ENCODE measurements around the gene LAMA1.

LAMA1 gene

DNA sequence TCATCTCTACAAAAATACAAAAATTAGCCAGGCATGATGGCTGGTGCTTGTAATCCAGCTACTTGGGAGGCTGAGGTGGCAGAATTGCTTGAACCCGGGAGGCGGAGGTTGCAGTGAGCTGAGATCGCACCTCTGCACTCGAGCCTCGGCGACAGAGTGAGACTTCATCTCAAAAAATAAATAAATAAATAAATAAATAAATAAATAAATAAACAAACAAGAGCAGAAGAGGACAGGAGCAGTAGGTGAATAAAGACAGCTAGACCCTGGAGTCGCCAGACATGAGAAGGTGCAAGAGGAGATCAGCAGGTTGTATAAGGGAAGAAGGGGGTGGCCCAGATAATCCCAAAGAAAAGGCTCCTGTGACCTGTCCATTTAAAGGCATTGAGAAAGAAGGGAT lies 12.3 kb downstream of the LAMA1 start:
- DNase-seq (ENCODE audit: low read depth), result no peak

DNA sequence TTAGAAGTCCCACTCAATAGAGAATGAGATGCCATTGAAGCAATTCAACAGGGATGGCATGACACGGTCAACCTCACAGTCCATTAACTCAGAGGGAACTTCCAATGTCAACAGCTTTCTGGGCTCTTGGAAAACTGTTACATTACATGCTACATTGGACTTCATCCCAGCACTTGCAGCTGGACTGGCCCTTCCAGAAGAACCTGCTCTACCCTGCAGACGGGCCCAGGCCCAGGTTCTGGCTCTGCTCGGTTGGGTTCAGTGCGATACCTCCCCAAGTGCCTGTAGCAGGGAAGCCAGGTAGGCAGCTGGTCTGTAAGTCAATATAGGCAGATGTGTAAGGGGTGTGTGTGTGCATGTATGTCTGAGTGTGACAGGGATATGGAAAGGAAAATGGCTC lies 12.9 kb downstream of the LAMA1 start:
- no peak for DNase-seq (ENCODE audit: low read depth)

DNA sequence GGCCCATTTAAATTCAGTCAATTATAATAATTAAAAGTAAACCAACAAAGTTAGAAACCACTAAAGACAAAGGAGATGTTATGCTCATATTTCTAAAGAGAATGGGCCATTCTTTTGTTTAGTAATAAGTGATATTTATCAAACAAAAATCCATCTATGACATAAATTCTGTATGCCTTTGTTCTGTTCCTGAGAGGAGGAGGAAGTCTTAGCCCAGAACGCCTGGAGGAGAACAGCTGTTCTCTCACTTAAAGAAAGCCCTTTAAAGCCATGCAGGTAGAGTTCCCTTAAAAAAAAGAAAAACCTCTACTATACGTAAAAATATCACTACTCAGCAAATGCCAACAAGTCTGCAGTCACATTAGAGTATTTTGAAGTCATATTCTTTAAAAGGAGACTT lies 15.5 kb downstream of the LAMA1 start:
- DNase-seq (ENCODE audit: low read depth), result no peak

DNA sequence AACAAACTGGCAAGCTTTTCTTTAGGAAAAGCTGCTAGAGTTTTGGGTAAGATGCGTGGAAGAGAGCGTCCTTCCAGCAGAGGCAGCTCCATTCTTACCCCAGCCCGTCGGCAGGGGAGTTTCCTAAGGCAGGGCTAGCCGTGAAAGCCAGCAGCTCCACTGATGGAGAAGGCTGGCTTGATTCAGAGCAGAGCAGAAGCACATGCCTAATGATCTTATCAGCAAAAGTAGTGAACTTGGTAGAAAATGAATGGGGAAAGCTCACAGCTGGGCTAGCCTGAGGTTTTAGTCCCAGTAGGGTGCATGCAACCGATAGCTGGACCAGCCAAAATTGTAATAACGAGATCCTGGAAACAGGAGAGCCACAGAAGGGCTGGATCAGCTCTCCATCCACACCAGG lies 20.8 kb downstream of the LAMA1 start:
- DNase-seq (ENCODE audit: low read depth), result peak; percentile 35

DNA sequence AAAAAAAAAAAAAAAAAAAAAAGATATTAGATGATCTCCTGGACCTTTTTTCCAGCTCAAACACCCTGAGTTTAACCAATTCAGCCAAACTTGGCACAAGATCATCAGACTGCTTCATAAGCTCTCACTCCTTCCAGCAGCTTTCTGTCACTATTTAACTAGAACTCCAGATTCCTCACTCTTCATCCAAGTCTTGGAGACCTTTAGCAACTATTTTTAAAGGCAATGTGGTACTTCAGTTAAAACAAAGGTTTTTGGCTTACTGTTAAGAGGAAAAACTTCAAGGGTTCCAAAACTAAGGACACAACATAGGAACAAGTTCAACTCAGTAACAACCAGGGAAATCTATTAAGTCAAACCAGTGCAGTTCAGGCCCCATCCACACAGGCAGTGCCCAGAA lies 23.2 kb downstream of the LAMA1 start:
- no peak for DNase-seq (ENCODE audit: low read depth)

DNA sequence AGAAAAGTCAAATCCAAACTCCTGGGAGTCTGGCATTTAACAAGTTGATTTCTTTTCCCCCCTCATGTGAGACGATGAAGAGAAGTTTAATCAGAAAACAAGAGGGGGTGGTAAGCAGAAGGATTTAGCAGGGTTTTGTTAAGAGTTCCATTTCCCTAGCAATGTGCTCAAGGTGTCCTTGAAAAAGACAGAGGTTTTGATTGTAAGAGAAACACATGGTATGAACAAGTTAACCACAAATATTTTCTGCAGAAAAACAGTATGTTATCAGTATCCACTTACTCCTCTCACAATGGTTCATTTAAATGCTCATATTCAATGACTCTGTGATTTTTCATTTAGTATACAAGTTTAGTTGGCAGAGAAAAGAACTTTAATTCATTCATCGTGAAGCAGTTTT lies 26.8 kb downstream of the LAMA1 start:
- DNase-seq (ENCODE audit: low read depth), result peak; percentile 87

DNA sequence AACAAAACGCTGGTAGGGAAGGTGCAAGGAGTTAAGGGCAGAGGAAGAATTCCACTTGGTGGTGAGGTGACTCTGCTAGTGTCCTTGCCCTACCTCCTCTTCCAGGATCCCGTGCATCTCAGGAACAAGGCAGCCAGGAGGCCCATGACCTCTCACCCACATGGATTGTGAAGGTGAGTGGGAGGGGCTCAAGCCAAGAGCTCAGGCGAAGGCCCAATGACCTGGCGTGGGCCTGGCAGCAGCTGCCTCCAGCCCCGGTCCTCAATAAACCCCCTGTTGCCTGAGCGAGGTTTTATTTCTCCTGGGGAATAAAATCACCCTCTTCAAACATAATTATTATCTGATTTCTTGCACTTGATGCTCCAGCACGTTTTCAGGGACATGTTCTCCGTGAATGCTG lies 28.2 kb downstream of the LAMA1 start:
- no peak for DNase-seq (ENCODE audit: low read depth)

DNA sequence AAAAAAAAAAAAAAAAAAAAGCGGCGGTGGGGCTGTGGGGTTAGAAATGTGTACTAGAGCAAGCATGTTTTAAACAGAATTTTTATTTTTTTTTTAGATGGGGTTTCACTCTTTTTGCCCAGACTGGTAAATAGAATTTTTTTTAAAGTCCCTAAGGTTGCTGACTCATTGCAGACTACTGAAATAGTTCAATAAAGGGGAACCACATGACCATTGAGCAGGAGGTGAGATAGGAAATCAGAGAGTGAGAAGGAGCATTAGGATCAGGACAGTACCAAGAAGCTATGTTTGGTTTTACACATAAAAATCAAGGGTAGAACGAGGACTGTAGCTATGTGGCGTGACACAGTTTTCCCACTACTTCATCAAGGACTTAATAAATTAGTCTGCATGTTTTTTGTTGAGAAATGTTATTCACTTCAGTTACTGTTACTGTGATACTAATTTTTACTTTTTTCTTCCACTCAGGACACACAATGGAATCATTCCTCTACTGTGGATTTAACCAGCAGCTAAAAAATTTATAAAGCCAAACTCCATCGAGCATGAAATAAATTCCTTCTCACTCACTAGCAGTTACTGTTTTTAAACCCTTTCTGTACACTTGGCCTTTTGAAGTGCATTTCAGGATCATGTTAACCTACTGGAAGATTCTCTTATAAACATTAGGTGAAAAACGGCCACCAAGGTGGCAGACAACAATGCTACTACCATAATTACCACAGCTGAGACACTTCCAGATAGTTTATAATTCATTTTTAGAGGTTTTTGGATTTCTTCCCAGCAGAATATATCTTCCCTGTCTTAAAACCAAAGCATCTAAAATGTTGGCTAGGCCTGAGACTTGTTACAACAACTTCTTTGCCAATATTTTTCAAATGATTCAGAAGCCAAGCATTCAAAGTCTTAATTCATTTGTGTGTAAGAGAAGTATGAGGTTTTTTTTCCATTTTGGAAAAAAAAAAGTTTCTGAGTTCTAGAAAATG lies 33.2 kb downstream of the LAMA1 start:
- DNase-seq (ENCODE audit: low read depth), result peak; percentile 91

DNA sequence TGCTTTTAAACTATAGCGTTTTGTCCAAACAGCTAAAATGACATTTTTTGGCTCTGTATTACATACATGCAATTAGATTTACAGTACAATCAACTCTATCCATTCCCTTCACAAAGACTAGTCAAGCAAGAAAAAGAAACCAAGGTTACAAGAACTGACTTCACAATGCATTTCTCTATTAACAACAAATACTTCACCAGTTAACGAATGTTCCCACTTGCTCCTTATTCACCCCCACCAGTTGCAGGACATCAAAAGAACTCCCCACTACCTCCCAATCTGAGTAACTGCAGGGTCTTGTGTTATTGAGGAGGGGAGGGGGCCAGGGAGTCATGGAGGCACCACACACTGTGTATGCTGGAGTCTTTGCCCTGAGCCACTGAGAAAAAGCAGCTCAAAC lies 34.9 kb downstream of the LAMA1 start:
- DNase-seq (ENCODE audit: low read depth), result no peak

DNA sequence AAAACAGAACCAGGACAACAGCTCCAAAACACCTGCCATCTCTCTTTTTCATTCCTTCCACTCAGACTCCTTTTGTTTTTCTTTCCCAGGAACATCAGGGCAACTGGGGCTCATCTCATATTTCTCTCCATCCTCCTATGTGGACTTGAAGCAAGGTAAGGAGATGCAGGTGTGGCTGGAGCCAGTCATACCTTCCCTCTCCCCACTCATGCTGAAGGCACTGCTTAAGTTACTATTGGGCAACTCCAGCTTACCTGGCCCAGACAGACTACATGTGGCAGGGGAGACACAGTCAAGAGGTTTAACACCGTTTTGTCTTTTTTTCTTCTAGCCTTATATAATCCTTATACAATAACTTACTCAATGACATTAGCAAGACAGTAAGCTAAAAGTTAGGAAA lies 38.4 kb downstream of the LAMA1 start:
- DNase-seq (ENCODE audit: low read depth), result no peak

DNA sequence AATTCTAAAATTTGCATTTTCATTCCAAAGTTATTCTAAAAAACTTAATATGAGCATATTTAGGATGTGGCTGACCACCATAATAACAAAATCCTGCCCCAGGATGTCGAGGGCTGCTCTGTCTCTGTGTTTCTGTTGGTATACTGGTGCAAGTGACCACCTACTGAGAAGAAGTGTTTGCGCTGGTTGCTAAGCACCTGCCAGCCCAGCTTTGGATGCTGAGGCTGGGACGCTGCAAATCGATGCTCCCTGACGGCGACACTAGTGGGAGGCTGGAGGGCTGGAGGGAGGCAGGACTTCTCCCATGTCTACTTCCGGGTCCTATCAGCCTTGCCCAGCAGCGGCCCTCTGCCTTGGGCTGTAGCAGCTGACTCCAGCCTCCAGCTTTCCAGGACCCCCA lies 45.0 kb downstream of the LAMA1 start:
- DNase-seq (ENCODE audit: low read depth), result no peak

DNA sequence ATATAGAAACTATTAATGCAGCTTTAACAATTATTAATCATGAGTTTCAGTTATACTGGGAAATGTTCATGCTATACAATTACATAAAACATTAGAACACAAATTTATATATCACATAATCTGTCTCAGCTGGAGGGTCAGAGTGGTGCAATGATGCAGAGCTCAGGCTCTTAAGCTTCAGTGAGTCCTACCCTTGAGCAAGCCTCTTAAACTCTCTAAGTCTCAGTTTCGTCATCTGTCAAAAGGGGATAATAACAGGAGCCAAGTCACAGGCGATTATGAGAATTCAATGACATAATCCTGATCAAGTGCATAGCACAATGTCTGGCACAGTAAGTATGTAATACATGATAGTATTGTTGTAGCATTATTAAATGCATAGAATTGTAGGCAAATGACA lies 46.0 kb downstream of the LAMA1 start:
- peak; percentile 20 for DNase-seq (ENCODE audit: low read depth)

DNA sequence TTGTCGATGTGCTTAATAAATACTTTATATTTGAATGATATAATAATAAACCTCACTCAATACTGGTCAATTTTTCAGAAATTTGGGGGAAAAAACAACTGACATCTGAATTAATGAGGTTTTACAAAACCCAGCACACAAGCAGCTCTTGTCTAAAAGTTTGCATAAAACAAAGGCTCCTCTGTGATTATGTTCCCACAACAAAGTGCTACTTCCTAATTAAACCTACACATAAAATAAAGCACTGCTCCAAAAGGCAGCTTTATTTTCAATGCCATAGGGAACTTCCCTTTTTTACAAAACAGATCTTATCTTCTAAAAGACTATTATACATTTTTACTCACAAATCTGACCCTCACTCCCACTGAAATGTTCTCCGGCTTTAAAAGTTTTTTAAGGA lies 47.1 kb downstream of the LAMA1 start:
- DNase-seq (ENCODE audit: low read depth), result no peak

DNA sequence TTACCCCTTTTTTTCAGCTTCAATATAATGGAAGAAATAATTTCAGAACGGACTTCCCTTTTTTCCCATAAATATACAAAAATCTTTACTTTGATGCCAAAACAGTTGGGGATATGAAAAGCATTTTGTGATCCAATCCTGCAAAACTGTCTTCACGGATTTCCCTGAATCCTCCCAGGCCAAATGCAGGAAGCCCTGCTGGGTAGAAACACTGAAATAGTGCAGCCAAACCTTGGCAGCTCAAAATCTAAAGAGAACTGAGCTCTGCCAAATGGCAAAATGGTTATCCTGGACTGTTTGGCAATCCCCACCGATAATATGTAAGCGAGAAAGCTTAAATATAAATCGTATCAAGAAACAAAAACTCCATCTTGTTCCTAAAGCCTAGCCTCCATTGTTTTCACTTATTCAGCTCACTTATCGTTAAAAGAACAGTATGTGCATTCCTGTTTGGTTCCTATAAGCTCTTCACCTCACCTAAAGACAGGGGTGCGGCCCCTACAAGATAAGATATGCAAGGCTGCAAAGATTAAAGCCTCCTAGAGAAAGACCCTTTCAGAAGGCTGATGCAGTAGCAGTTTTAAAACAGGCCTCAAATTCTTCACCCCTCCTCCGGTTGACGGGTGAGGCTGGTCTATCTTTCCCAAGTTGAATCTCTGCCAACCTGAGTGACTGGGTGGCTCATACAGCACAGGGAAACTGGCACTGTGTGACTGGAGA lies 48.6 kb downstream of the LAMA1 start:
- no peak for DNase-seq (ENCODE audit: low read depth)

DNA sequence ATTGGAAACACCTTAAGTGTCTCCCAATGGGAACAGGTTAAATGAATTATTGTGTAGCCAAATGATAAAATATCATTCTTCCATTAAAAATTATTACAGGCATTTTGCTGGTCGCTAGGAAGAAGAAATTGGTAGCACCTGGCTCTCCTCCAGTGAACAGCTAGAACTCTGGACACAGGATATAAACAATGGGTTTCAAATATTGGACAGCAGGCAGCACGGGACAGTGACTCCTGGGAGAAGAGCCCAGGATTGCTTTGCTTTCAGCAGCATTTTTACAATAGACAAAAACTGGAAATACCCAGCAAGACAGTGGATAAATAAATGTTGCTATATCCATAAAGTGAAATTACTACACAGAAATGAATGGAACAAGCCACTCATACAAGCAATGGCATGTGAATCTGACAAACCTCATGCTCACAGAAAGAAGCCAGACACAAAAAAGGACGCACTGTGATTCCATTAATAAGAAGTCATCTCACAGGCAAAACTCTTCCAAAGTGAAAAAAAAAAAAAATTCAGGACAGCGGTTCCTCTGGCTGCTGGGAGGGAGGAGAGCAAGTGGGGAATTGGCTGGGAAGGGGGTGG lies 50.5 kb downstream of the LAMA1 start:
- DNase-seq (ENCODE audit: low read depth), result peak; percentile 11

DNA sequence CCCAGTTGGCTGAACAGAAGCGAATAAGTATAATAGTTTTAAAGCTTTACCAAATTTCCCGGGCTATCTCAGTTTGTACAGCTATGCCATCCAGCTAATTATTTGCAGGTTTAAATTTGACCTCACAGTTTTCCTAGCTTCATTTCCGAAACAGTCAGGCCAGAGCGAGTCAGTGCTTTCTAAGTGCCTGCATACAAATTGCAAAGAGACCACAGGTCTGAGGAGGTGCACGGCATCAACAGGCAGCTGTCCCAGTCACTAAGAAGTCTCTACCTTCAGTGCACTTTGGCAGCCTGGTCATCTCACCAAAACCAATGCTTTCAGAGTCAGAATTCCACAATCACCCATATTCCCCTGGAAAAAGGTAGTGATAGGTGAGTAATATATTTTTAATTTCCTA lies 51.9 kb downstream of the LAMA1 start:
- DNase-seq (ENCODE audit: low read depth), result no peak

DNA sequence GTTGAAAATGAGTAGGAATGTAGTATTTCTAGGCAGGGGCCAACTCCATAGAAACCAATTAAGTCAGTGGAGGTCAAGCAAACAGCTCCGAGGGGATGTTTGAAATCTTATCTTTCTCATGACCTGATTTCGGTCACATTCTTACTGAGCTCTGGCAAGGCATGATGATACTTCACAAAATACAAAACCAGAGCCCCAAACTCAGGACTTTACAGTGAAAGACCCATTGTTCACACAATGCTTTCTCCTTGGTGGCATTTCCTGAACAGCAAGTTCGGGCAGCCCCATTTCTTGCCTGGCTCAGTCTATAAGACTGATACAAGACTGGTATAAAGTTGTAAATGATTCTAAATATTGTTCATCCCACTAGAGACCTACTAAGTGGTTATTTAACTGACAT lies 53.3 kb downstream of the LAMA1 start:
- no peak for DNase-seq (ENCODE audit: low read depth)

DNA sequence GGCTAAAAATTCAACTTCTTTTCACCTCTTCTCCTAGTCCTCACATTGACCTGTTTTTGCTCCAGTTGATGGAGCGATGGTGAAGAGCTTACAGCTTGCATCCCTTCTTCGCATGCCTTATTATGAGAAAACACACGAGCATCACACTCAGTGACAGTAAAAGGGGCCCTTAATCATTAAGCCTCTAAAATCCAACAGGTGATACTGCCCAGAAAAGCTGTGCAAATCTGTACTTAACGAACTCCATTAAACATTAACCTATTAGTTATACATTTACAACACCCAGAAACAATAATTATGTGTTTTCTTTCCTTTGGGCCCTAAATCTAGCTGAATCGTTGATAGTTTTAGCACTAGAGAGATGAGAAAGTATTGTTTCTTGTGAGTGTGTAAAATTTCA lies 54.8 kb downstream of the LAMA1 start:
- no peak for DNase-seq (ENCODE audit: low read depth)

DNA sequence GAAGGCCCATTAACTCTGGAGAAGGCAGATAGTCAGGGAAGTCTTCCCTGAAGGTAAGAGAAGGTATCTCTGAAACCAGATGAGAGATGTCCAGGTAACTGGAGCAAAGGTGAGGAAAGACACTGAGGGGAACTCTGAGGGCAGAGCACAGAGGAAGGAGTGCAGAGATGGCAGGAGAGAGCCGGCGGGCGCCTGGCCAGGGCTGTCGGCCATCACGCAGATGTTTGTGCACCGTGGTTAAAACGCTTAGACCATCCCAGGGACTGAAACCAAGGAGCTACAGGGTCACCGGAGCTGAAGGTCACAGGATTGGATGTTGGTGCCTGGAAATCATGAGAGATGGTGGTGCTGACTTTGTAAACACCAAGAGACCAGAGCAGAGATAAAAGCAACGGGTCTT lies 55.4 kb downstream of the LAMA1 start:
- DNase-seq (ENCODE audit: low read depth), result no peak

DNA sequence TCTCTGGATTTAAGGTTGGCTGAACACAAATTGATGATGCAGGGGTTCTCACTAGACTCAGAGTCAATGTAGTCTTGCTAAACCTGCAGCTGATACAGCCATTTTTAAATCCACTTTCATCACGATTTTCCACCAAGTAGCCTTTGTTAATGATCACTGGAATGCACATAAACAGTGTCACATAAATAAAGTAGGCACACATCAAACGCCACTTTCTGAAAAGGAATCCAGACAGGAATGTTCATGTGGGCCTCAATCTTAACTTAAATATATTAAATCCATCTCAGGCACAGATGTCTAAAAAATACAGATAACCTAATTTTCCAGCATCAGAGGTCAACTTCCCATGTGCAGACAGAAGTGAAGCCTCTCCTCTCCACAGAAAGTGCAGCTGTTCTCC lies 58.3 kb downstream of the LAMA1 start:
- no peak for DNase-seq (ENCODE audit: low read depth)

DNA sequence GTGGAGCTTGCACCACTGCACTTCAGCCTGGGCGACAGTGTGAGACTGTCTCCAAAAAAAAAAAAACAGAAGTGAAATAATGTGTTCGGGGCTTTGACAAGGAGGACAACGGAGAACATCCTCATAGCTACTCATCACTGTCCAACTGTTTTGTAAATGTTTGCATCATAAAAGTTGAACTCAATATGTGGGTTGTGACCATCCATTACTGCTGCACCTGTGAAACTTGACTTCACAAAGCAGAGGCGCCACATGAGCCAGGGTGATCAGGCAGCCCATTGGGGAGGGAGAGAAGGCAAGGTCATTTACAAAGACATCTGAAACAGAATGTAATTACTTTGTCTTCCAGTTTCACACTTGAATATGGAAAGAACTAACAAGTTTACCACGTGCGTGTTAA lies 61.6 kb downstream of the LAMA1 start:
- no peak for DNase-seq (ENCODE audit: low read depth)

DNA sequence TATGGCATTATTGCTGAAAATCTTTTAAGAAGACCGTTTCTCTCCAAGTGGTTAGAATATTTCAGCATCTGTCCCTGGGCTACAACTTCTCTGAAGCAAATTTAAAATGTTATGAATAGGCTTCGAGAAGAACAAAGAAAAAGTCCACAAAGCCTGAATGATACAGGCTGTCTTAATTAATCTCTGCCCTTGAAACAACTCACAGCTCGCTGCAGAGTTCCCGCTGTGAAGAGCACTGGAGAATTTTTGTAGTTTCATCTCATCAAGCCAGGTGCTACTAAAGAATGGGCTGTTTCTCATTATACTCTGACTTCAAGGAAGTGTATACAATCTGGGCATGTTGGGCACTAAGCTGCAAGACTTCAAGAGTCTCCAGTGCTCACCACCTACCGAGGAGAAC lies 67.6 kb downstream of the LAMA1 start:
- no peak for DNase-seq (ENCODE audit: low read depth)

DNA sequence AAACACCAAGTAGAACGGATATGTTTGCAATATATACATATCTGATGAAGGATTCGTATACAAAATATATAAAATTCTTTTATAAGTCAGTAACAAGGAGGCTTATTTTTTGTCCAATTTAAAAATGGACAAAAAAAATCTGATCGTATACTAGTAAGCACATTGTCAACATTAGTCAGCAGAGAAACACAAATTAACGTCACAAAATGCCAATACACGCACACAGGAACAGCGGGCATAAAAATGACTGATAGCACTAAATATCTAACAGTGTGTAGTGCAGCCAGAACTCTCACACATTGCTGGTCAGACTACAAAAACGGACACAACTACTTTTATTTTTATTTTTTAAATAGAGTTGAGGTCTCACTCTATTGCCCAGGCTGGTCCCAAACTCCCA lies 69.5 kb downstream of the LAMA1 start:
- no peak for DNase-seq (ENCODE audit: low read depth)
